ENCODE measurements around the gene MAP1S.
"Not testable (repeated sequence)": the region's sequence is repeated elsewhere in the genome, so short reads cannot be mapped to it uniquely, and the experiment has no call there.

The MAP1S gene

GRCh38 chr19:17758515-17758914, 39.2 kb downstream of the MAP1S start:
- DNase-seq (ENCODE audit: extremely low read depth in 1 of 2, low read depth in 1 of 2), result no peak

GRCh38 chr19:17761148-17761547, 41.9 kb downstream of the MAP1S start:
- DNase-seq (ENCODE audit: extremely low read depth in 1 of 2, low read depth in 1 of 2), result no peak

- no peak for DNase-seq (ENCODE audit: extremely low read depth in 1 of 2, low read depth in 1 of 2)
Observed at GRCh38 chr19:17762505-17763229, 43.4 kb downstream of the MAP1S start.

- no peak for DNase-seq (ENCODE audit: extremely low read depth in 1 of 2, low read depth in 1 of 2)
Observed at GRCh38 chr19:17764348-17764747, 45.1 kb downstream of the MAP1S start.

- DNase-seq (ENCODE audit: extremely low read depth in 1 of 2, low read depth in 1 of 2), result no peak
Observed at GRCh38 chr19:17765069-17765618, 45.9 kb downstream of the MAP1S start.

GRCh38 chr19:17766543-17767131, 47.4 kb downstream of the MAP1S start:
- DNase-seq (ENCODE audit: extremely low read depth in 1 of 2, low read depth in 1 of 2), result no peak

- no peak for DNase-seq (ENCODE audit: extremely low read depth in 1 of 2, low read depth in 1 of 2)
Observed at GRCh38 chr19:17767559-17767958, 48.3 kb downstream of the MAP1S start.

GRCh38 chr19:17770613-17771012, 51.3 kb downstream of the MAP1S start:
- no peak for DNase-seq (ENCODE audit: extremely low read depth in 1 of 2, low read depth in 1 of 2)

- DNase-seq (ENCODE audit: extremely low read depth in 1 of 2, low read depth in 1 of 2), result no peak
Observed at GRCh38 chr19:17772172-17772571, 52.9 kb downstream of the MAP1S start.

- DNase-seq (ENCODE audit: extremely low read depth in 1 of 2, low read depth in 1 of 2), result no peak
Observed at GRCh38 chr19:17775245-17775927, 56.1 kb downstream of the MAP1S start.

- no peak for DNase-seq (ENCODE audit: extremely low read depth in 1 of 2, low read depth in 1 of 2)
Observed at GRCh38 chr19:17775991-17776803, 56.9 kb downstream of the MAP1S start.

GRCh38 chr19:17777840-17778239, 58.6 kb downstream of the MAP1S start:
- not testable (repeated sequence) for DNase-seq (ENCODE audit: extremely low read depth in 1 of 2, low read depth in 1 of 2)

- DNase-seq (ENCODE audit: extremely low read depth in 1 of 2, low read depth in 1 of 2), result peak in 1 of 2 donors; percentile 19
Observed at GRCh38 chr19:17778251-17778967, 59.1 kb downstream of the MAP1S start.

- no peak for DNase-seq (ENCODE audit: extremely low read depth in 1 of 2, low read depth in 1 of 2)
Observed at GRCh38 chr19:17778968-17779929, 60.0 kb downstream of the MAP1S start.

- no peak for DNase-seq (ENCODE audit: extremely low read depth in 1 of 2, low read depth in 1 of 2)
Observed at GRCh38 chr19:17780781-17781180, 61.5 kb downstream of the MAP1S start.

- not testable (repeated sequence) for DNase-seq (ENCODE audit: extremely low read depth in 1 of 2, low read depth in 1 of 2)
Observed at GRCh38 chr19:17783721-17784120, 64.4 kb downstream of the MAP1S start.

All from activated CD8-positive, alpha-beta memory T cell treated with anti-CD3 and anti-CD28 coated beads for 1 hour (primary cell).